Measurements from ENCODE around the gene FASTKD1. TPM values are rescaled to one million over a fixed set of nuclear protein-coding genes. Genes with fewer than 3 reads are reported as not detected.

The FASTKD1 gene
- total RNA-seq, 2 donors from 2014 or later: 40.4 to 46.3 TPM

Other genes with a start within 250 kb of the FASTKD1 start
- gene LRP2, start 211.3 kb downstream of the FASTKD1 start, total RNA-seq: under 1 TPM; 0.37 to 0.70 TPM
- gene BBS5, start 94.4 kb downstream of the FASTKD1 start, total RNA-seq: 1 to 10 TPM; 2.2 to 3.5 TPM
- under 1 TPM; 0.09 to 0.34 TPM for gene KLHL41, start 64.2 kb downstream of the FASTKD1 start, total RNA-seq
- gene PPIG, start 10.5 kb upstream of the FASTKD1 start, total RNA-seq: 10 to 100 TPM; 67.4 to 80.0 TPM
- gene CFAP210, start 120.5 kb upstream of the FASTKD1 start, total RNA-seq: under 1 TPM in 1 of 2 donors, not detected in 1; 0.22 TPM
- gene PHOSPHO2, start 120.6 kb upstream of the FASTKD1 start, total RNA-seq: 1 to 10 TPM; 3.4 to 4.4 TPM
- gene KLHL23, start 160.0 kb upstream of the FASTKD1 start, total RNA-seq: 1 to 10 TPM; 8.0 to 9.4 TPM
- 10 to 100 TPM; 65.9 to 75.0 TPM for gene SSB, start 225.0 kb upstream of the FASTKD1 start, total RNA-seq

All from activated T-cell treated with anti-CD3 and anti-CD28 coated beads, Interleukin-2, amount 50 U/mL, for 72 hours (primary cell).